WTC11 (cell line): Measurements from ENCODE around the gene FER. TPM values are rescaled to one million over a fixed set of nuclear protein-coding genes. Genes with fewer than 3 reads are reported as not detected.

Experiments
- ATAC-seq: fragments of 200-7000 bp; cut with Tn5 transposase; 2 replicates; pipeline ENCODE4 v1.10.0; 2021; ENCODE audit warnings: mild to moderate bottlenecking, moderate library complexity
- CTCF ChIA-PET: fragments of 300-600 bp; sonication (Branson Sonifier 250); formaldehyde crosslinking; loops from one replicate; lab custom pipeline; 2021; ENCODE audit warnings: antibody characterized with exemption; lab: Charles Lee
- POLR2A ChIA-PET: fragments of 350-600 bp; sonication (Branson Sonifier 250); formaldehyde crosslinking; loops from one replicate; lab custom pipeline; 2021; ENCODE audit warnings: antibody characterized with exemption; lab: Charles Lee
- DNase-seq: peaks from one replicate; pipeline ENCODE4 v3.0.0; 2021; ENCODE audit warnings: low spot score
- H3K27ac Mint-ChIP-seq: 2 replicates; pipeline ENCODE4 v1.8.0; 2021; ENCODE audit warnings: mixed read lengths
- H3K27me3 Mint-ChIP-seq: 2 replicates; pipeline ENCODE4 v1.8.0; 2021; ENCODE audit warnings: low read depth, mild to moderate bottlenecking, moderate library complexity, mixed read lengths
- H3K36me3 Mint-ChIP-seq: 2 replicates; pipeline ENCODE4 v1.8.0; 2021; ENCODE audit warnings: mixed read lengths
- H3K4me1 Mint-ChIP-seq: 2 replicates; pipeline ENCODE4 v1.8.0; 2022; ENCODE audit warnings: mixed read lengths
- H3K4me3 Mint-ChIP-seq: 2 replicates; pipeline ENCODE4 v1.8.0; 2021; ENCODE audit warnings: mild to moderate bottlenecking, moderate library complexity, mixed read lengths
- H3K9me3 Mint-ChIP-seq: 2 replicates; pipeline ENCODE4 v1.8.0; 2021; ENCODE audit warnings: mixed read lengths
- CREM ChIP-seq: sonication (generic); formaldehyde crosslinking; IDR thresholded peaks from 2 replicates; pipeline ENCODE4 v1.8.1; 2022; ENCODE audit warnings: mild to moderate bottlenecking, missing genetic modification reagents, moderate library complexity
- ESRRA ChIP-seq: sonication (generic); formaldehyde crosslinking; IDR thresholded peaks from 2 replicates; pipeline ENCODE4 v1.8.1; 2022; ENCODE audit warnings: mild to moderate bottlenecking, missing genetic modification reagents, borderline replicate concordance
- FOXJ3 ChIP-seq: sonication (generic); formaldehyde crosslinking; IDR thresholded peaks from 2 replicates; pipeline ENCODE4 v1.9.0; 2021; ENCODE audit warnings: missing genetic modification reagents, mild to moderate bottlenecking, borderline replicate concordance
- FOXP1 ChIP-seq: sonication (generic); formaldehyde crosslinking; IDR thresholded peaks from 2 replicates; pipeline ENCODE4 v1.8.0; 2022; ENCODE audit warnings: missing genetic modification reagents, mild to moderate bottlenecking, moderate library complexity, borderline replicate concordance
- GRHL2 ChIP-seq: fragments of 250-450 bp; sonication (Bioruptor Pico); IDR thresholded peaks from 2 replicates; pipeline ENCODE4 v1.8.0; 2022; ENCODE audit warnings: mild to moderate bottlenecking, moderate library complexity; ENCODE audit not compliant: insufficient replicate concordance, severe bottlenecking
- KAT7 ChIP-seq: sonication (generic); formaldehyde crosslinking; IDR thresholded peaks from 2 replicates; pipeline ENCODE4 v1.8.1; 2023; ENCODE audit warnings: missing genetic modification reagents, mild to moderate bottlenecking, borderline replicate concordance
- MXD4 ChIP-seq: fragments of 250-450 bp; sonication (Bioruptor Pico); IDR thresholded peaks from 2 replicates; pipeline ENCODE4 v1.8.0; 2021; ENCODE audit warnings: mild to moderate bottlenecking, moderate library complexity, borderline replicate concordance
- SP1 ChIP-seq: sonication (generic); formaldehyde crosslinking; conservative IDR thresholded peaks from 2 replicates; pipeline ENCODE4 v1.8.1; 2022; ENCODE audit warnings: missing genetic modification reagents
- TCF7 ChIP-seq: sonication (generic); formaldehyde crosslinking; IDR thresholded peaks from 2 replicates; pipeline ENCODE4 v1.8.0; 2022; ENCODE audit warnings: mild to moderate bottlenecking, low read depth, missing genetic modification reagents, moderate library complexity
- TEAD4 ChIP-seq: sonication (generic); formaldehyde crosslinking; IDR thresholded peaks from 2 replicates; pipeline ENCODE4 v1.8.0; 2022; ENCODE audit warnings: mild to moderate bottlenecking, missing genetic modification reagents
- ZNF263 ChIP-seq: sonication (generic); formaldehyde crosslinking; IDR thresholded peaks from 2 replicates; pipeline ENCODE4 v1.8.1; 2022; ENCODE audit warnings: low read depth, mild to moderate bottlenecking, moderate library complexity, missing genetic modification reagents
- total RNA-seq: library from RNA; stranded (reverse); gene quantifications from 3 replicates; pipeline ENCODE4 v1.2.3, GENCODE V29; 2021
- TF ChIP-seq, protein P1 (sequence below): sonication (generic); formaldehyde crosslinking; conservative IDR thresholded peaks from 2 replicates; pipeline ENCODE4 v1.8.1; 2022; ENCODE audit warnings: mild to moderate bottlenecking, missing genetic modification reagents
- TF ChIP-seq, protein P2 (sequence below): sonication (generic); formaldehyde crosslinking; IDR thresholded peaks from 2 replicates; pipeline ENCODE4 v1.8.1; 2023; ENCODE audit warnings: mild to moderate bottlenecking, missing genetic modification reagents, moderate library complexity
- TF ChIP-seq, protein P3 (sequence below): sonication (generic); formaldehyde crosslinking; IDR thresholded peaks from 2 replicates; pipeline ENCODE4 v1.8.0; 2022; ENCODE audit warnings: mild to moderate bottlenecking, missing genetic modification reagents
- TF ChIP-seq, protein P4 (sequence below): sonication (generic); formaldehyde crosslinking; IDR thresholded peaks from 2 replicates; pipeline ENCODE4 v1.8.1; 2022; ENCODE audit warnings: mild to moderate bottlenecking, moderate library complexity, missing genetic modification reagents
- TF ChIP-seq, protein P5 (sequence below): fragments of 250-450 bp; sonication (Bioruptor Pico); IDR thresholded peaks from 2 replicates; pipeline ENCODE4 v1.9.0; 2021; ENCODE audit warnings: mild to moderate bottlenecking, borderline replicate concordance
- TF ChIP-seq, protein P6 (sequence below): sonication (generic); formaldehyde crosslinking; IDR thresholded peaks from 2 replicates; pipeline ENCODE4 v1.8.1; 2023; ENCODE audit warnings: mild to moderate bottlenecking, missing genetic modification reagents
- TF ChIP-seq, protein P7 (sequence below): sonication (generic); formaldehyde crosslinking; IDR thresholded peaks from 2 replicates; pipeline ENCODE4 v1.8.1; 2022; ENCODE audit warnings: low read depth, mild to moderate bottlenecking, moderate library complexity, missing genetic modification reagents, borderline replicate concordance
- TF ChIP-seq, protein P8 (sequence below): sonication (generic); formaldehyde crosslinking; IDR thresholded peaks from 2 replicates; pipeline ENCODE4 v1.8.1; 2022; ENCODE audit warnings: mild to moderate bottlenecking, missing genetic modification reagents, moderate library complexity, borderline replicate concordance

The FER gene
- total RNA-seq, 1 experiment from 2014 or later: 13.8 TPM

DNA sequence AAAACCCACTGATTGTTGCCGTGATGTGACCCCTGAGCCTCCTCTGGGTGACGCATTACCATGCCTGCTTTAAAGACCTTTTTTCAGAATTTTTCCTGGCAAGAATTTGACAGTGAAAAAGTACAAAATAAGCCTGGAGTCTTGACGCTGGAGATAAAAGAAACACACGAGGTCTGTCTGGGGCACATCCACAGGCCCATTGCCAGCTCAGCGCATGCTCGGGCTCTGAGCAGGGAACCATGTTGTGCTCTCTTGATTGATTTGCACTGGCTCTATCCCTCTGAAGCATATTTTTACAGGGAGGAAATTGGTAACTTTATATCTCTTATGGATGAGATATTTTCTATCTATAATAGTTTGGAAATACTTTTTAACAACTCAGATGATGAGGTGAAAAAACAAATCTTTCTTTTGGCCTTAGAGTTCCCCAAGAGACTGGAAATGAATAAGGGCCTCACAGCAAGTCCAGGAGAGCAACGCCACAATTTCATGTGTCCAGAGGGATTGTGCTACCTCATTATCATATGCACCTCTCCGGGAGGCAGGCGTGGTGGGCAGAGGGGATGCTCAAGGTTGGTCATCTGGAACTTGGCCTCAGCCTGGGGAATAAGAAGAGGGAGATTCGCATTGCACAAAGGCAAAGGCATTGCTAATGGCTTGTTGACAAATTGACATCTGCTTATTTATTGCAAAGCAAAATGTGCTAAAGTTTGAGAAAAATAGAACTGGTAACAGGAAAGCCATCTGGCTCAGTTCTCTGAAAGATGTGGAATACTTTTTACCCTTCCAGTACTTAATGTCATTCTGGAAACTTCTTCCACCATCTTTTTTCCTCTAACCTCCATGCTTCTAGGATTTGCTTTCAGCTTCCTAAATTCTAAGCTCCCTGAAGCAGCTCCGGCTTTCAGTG is 478.3 kb downstream of the FER start:
- no peak overlapping the region for H3K4me3 Mint-ChIP-seq
- POLR2A ChIA-PET: no interaction called here
- H3K27ac Mint-ChIP-seq: no peak overlapping the region
- no peaks in the 10 kb centered on the region for H3K27me3 Mint-ChIP-seq
- H3K4me1 Mint-ChIP-seq: no peaks in the 10 kb centered on the region
- TF ChIP-seq, protein P1, sequence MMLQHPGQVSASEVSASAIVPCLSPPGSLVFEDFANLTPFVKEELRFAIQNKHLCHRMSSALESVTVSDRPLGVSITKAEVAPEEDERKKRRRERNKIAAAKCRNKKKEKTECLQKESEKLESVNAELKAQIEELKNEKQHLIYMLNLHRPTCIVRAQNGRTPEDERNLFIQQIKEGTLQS: no peak
- TF ChIP-seq FOXJ3 (CRISPR knock-in tag): no peak
- TF ChIP-seq, protein P2, sequence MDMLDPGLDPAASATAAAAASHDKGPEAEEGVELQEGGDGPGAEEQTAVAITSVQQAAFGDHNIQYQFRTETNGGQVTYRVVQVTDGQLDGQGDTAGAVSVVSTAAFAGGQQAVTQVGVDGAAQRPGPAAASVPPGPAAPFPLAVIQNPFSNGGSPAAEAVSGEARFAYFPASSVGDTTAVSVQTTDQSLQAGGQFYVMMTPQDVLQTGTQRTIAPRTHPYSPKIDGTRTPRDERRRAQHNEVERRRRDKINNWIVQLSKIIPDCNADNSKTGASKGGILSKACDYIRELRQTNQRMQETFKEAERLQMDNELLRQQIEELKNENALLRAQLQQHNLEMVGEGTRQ (CRISPR knock-in tag): no peak
- TF ChIP-seq ESRRA (CRISPR knock-in tag): no peak
- TF ChIP-seq TCF7 (CRISPR knock-in tag): no peak
- TF ChIP-seq ZNF263 (CRISPR knock-in tag): no peak
- no peak for TF ChIP-seq TEAD4 (CRISPR knock-in tag)
- TF ChIP-seq, protein P3, sequence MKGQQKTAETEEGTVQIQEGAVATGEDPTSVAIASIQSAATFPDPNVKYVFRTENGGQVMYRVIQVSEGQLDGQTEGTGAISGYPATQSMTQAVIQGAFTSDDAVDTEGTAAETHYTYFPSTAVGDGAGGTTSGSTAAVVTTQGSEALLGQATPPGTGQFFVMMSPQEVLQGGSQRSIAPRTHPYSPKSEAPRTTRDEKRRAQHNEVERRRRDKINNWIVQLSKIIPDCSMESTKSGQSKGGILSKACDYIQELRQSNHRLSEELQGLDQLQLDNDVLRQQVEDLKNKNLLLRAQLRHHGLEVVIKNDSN (CRISPR knock-in tag): no peak
- no peak for TF ChIP-seq GRHL2
- TF ChIP-seq, protein P4, sequence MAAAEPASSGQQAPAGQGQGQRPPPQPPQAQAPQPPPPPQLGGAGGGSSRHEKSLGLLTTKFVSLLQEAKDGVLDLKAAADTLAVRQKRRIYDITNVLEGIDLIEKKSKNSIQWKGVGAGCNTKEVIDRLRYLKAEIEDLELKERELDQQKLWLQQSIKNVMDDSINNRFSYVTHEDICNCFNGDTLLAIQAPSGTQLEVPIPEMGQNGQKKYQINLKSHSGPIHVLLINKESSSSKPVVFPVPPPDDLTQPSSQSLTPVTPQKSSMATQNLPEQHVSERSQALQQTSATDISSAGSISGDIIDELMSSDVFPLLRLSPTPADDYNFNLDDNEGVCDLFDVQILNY (CRISPR knock-in tag): no peak
- CTCF ChIA-PET: interaction anchor here (1.3 kb wide), 1 partner anchor 844 kb away, joined by 3 read pairs; the partner anchor contains the start of gene FBXL17
- DNase-seq (no peak), ATAC-seq (no peak)
- H3K36me3 Mint-ChIP-seq: peaks cover 6% of the 10 kb centered on the region
- peaks cover 14% of the 10 kb centered on the region for H3K9me3 Mint-ChIP-seq

DNA sequence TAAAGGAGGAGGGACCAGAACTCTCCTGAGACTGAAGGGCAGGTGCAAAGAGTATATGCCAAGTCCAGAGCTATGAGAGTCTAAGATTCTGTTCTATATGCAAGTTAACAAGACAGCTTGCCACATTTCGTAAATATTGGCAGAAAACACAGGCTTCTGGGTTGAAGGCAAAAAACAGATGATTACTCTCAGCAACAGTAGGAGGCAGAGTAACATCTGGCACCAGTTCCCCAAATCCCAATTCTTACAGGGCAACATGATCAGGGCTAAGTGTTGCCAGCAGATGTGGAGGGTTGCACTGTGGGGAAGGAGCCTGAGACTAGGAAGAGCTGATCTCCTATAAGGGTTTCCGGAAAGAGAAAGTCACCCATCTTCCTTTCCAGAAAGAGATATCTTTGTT is 482.7 kb downstream of the FER start:
- POLR2A ChIA-PET: no interaction called here
- no peaks in the 10 kb centered on the region for H3K27me3 Mint-ChIP-seq
- no peaks in the 10 kb centered on the region for H3K4me1 Mint-ChIP-seq
- peaks cover 13% of the 10 kb centered on the region for H3K9me3 Mint-ChIP-seq
- H3K4me3 Mint-ChIP-seq: no peak overlapping the region
- TF ChIP-seq CREM: no peak
- TF ChIP-seq, protein P5, sequence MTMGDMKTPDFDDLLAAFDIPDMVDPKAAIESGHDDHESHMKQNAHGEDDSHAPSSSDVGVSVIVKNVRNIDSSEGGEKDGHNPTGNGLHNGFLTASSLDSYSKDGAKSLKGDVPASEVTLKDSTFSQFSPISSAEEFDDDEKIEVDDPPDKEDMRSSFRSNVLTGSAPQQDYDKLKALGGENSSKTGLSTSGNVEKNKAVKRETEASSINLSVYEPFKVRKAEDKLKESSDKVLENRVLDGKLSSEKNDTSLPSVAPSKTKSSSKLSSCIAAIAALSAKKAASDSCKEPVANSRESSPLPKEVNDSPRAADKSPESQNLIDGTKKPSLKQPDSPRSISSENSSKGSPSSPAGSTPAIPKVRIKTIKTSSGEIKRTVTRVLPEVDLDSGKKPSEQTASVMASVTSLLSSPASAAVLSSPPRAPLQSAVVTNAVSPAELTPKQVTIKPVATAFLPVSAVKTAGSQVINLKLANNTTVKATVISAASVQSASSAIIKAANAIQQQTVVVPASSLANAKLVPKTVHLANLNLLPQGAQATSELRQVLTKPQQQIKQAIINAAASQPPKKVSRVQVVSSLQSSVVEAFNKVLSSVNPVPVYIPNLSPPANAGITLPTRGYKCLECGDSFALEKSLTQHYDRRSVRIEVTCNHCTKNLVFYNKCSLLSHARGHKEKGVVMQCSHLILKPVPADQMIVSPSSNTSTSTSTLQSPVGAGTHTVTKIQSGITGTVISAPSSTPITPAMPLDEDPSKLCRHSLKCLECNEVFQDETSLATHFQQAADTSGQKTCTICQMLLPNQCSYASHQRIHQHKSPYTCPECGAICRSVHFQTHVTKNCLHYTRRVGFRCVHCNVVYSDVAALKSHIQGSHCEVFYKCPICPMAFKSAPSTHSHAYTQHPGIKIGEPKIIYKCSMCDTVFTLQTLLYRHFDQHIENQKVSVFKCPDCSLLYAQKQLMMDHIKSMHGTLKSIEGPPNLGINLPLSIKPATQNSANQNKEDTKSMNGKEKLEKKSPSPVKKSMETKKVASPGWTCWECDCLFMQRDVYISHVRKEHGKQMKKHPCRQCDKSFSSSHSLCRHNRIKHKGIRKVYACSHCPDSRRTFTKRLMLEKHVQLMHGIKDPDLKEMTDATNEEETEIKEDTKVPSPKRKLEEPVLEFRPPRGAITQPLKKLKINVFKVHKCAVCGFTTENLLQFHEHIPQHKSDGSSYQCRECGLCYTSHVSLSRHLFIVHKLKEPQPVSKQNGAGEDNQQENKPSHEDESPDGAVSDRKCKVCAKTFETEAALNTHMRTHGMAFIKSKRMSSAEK (CRISPR knock-in tag): no peak
- no peak for DNase-seq
- no peak overlapping the region for H3K27ac Mint-ChIP-seq
- CTCF ChIA-PET: no interaction called here
- peaks cover 5% of the 10 kb centered on the region; the same call in 1 of the 2 replicates for H3K36me3 Mint-ChIP-seq
- ATAC-seq: peak; percentile 41; the same call in 1 of the 2 replicates

DNA sequence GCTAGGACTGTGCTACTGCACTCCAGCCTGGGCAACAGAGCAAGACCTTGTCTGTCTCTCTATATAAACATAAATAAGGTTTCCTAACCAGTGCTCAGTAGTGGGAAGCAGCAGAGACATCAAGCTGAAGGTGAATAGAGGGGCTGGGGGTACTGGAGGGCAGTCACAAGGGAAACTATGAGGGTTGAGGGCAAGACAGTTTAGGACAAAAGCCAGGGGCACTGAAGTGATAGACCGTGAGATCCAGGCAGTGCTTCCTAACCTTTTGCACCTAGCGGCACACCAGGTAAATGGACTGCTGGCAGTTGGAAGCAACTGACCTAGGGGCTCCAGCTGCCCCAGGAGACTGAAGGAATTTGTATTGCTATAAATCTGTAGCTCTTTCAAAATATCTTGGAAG is 483.6 kb downstream of the FER start:
- no peak overlapping the region for H3K27ac Mint-ChIP-seq
- peaks cover 20% of the 10 kb centered on the region for H3K9me3 Mint-ChIP-seq
- H3K4me3 Mint-ChIP-seq: no peak overlapping the region
- H3K36me3 Mint-ChIP-seq: peaks cover 10% of the 10 kb centered on the region; the same call in 1 of the 2 replicates
- POLR2A ChIA-PET: no interaction called here
- H3K4me1 Mint-ChIP-seq: no peaks in the 10 kb centered on the region
- ATAC-seq (no peak), DNase-seq (no peak)
- CTCF ChIA-PET: no interaction called here
- H3K27me3 Mint-ChIP-seq: no peaks in the 10 kb centered on the region
- TF ChIP-seq FOXP1 (CRISPR knock-in tag): no peak
- no peak for TF ChIP-seq MXD4 (CRISPR knock-in tag)
- TF ChIP-seq, protein P6, sequence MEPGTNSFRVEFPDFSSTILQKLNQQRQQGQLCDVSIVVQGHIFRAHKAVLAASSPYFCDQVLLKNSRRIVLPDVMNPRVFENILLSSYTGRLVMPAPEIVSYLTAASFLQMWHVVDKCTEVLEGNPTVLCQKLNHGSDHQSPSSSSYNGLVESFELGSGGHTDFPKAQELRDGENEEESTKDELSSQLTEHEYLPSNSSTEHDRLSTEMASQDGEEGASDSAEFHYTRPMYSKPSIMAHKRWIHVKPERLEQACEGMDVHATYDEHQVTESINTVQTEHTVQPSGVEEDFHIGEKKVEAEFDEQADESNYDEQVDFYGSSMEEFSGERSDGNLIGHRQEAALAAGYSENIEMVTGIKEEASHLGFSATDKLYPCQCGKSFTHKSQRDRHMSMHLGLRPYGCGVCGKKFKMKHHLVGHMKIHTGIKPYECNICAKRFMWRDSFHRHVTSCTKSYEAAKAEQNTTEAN (CRISPR knock-in tag): no peak
- TF ChIP-seq, protein P7, sequence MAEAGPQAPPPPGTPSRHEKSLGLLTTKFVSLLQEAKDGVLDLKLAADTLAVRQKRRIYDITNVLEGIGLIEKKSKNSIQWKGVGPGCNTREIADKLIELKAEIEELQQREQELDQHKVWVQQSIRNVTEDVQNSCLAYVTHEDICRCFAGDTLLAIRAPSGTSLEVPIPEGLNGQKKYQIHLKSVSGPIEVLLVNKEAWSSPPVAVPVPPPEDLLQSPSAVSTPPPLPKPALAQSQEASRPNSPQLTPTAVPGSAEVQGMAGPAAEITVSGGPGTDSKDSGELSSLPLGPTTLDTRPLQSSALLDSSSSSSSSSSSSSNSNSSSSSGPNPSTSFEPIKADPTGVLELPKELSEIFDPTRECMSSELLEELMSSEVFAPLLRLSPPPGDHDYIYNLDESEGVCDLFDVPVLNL (CRISPR knock-in tag): no peak
- TF ChIP-seq, protein P8, sequence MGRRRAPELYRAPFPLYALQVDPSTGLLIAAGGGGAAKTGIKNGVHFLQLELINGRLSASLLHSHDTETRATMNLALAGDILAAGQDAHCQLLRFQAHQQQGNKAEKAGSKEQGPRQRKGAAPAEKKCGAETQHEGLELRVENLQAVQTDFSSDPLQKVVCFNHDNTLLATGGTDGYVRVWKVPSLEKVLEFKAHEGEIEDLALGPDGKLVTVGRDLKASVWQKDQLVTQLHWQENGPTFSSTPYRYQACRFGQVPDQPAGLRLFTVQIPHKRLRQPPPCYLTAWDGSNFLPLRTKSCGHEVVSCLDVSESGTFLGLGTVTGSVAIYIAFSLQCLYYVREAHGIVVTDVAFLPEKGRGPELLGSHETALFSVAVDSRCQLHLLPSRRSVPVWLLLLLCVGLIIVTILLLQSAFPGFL (CRISPR knock-in tag): no peak
- TF ChIP-seq KAT7 (CRISPR knock-in tag): no peak
- TF ChIP-seq SP1 (CRISPR knock-in tag): no peak
